WTC11 (cell line): ENCODE measurements around the gene ACSBG1. TPM values are rescaled to one million over a fixed set of nuclear protein-coding genes. Genes with fewer than 3 reads are reported as not detected.
A peak's percentile ranks its signal among the peaks of the same experiment; 100 is the strongest.

ENCODE experiments used
- ATAC-seq: fragments of 200-7000 bp; cut with Tn5 transposase; 2 replicates; pipeline ENCODE4 v1.10.0; 2021; ENCODE audit warnings: mild to moderate bottlenecking, moderate library complexity
- CTCF ChIA-PET: fragments of 300-600 bp; sonication (Branson Sonifier 250); formaldehyde crosslinking; loops from one replicate; lab custom pipeline; 2021; ENCODE audit warnings: antibody characterized with exemption; lab: Charles Lee
- POLR2A ChIA-PET: fragments of 350-600 bp; sonication (Branson Sonifier 250); formaldehyde crosslinking; loops from one replicate; lab custom pipeline; 2021; ENCODE audit warnings: antibody characterized with exemption; lab: Charles Lee
- DNase-seq: peaks from one replicate; pipeline ENCODE4 v3.0.0; 2021; ENCODE audit warnings: low spot score
- H3K27ac Mint-ChIP-seq: 2 replicates; pipeline ENCODE4 v1.8.0; 2021; ENCODE audit warnings: mixed read lengths
- H3K27me3 Mint-ChIP-seq: 2 replicates; pipeline ENCODE4 v1.8.0; 2021; ENCODE audit warnings: low read depth, mild to moderate bottlenecking, moderate library complexity, mixed read lengths
- H3K36me3 Mint-ChIP-seq: 2 replicates; pipeline ENCODE4 v1.8.0; 2021; ENCODE audit warnings: mixed read lengths
- H3K4me1 Mint-ChIP-seq: 2 replicates; pipeline ENCODE4 v1.8.0; 2022; ENCODE audit warnings: mixed read lengths
- H3K4me3 Mint-ChIP-seq: 2 replicates; pipeline ENCODE4 v1.8.0; 2021; ENCODE audit warnings: mild to moderate bottlenecking, moderate library complexity, mixed read lengths
- H3K9me3 Mint-ChIP-seq: 2 replicates; pipeline ENCODE4 v1.8.0; 2021; ENCODE audit warnings: mixed read lengths
- ATF1 ChIP-seq: sonication (generic); formaldehyde crosslinking; IDR thresholded peaks from 2 replicates; pipeline ENCODE4 v1.8.1; 2023; ENCODE audit warnings: mild to moderate bottlenecking, moderate library complexity, missing genetic modification reagents
- CBFB ChIP-seq: sonication (generic); formaldehyde crosslinking; IDR thresholded peaks from 2 replicates; pipeline ENCODE4 v1.8.1; 2022; ENCODE audit warnings: mild to moderate bottlenecking, low read depth, missing genetic modification reagents
- EMX1 ChIP-seq: fragments of 250-450 bp; sonication (Bioruptor Pico); IDR thresholded peaks from 2 replicates; pipeline ENCODE4 v1.8.0; 2021; ENCODE audit warnings: mild to moderate bottlenecking
- ESRRA ChIP-seq: sonication (generic); formaldehyde crosslinking; IDR thresholded peaks from 2 replicates; pipeline ENCODE4 v1.8.1; 2022; ENCODE audit warnings: mild to moderate bottlenecking, missing genetic modification reagents, borderline replicate concordance
- FOXK1 ChIP-seq: sonication (generic); formaldehyde crosslinking; IDR thresholded peaks from 2 replicates; pipeline ENCODE4 v1.8.0; 2022; ENCODE audit warnings: mild to moderate bottlenecking, moderate library complexity, missing genetic modification reagents
- MYBL2 ChIP-seq: sonication (generic); formaldehyde crosslinking; IDR thresholded peaks from 2 replicates; pipeline ENCODE4 v1.8.1; 2023; ENCODE audit warnings: mild to moderate bottlenecking, moderate library complexity, missing genetic modification reagents
- NR3C1 ChIP-seq: sonication (generic); formaldehyde crosslinking; conservative IDR thresholded peaks from 2 replicates; pipeline ENCODE4 v1.8.1; 2023; ENCODE audit warnings: low read depth, mild to moderate bottlenecking, missing genetic modification reagents
- SP1 ChIP-seq: sonication (generic); formaldehyde crosslinking; conservative IDR thresholded peaks from 2 replicates; pipeline ENCODE4 v1.8.1; 2022; ENCODE audit warnings: missing genetic modification reagents
- TEAD4 ChIP-seq: sonication (generic); formaldehyde crosslinking; IDR thresholded peaks from 2 replicates; pipeline ENCODE4 v1.8.0; 2022; ENCODE audit warnings: mild to moderate bottlenecking, missing genetic modification reagents
- ZNF138 ChIP-seq: sonication (generic); formaldehyde crosslinking; conservative IDR thresholded peaks from 2 replicates; pipeline ENCODE4 v1.8.1; 2022; ENCODE audit warnings: mild to moderate bottlenecking, moderate library complexity, missing genetic modification reagents
- ZNF416 ChIP-seq: fragments of 250-450 bp; sonication (Bioruptor Pico); IDR thresholded peaks from 2 replicates; pipeline ENCODE4 v1.9.0; 2021; ENCODE audit warnings: mild to moderate bottlenecking, inconsistent platforms
- total RNA-seq: library from RNA; stranded (reverse); gene quantifications from 3 replicates; pipeline ENCODE4 v1.2.3, GENCODE V29; 2021
- TF ChIP-seq, protein P1 (sequence below): sonication (generic); formaldehyde crosslinking; IDR thresholded peaks from 2 replicates; pipeline ENCODE4 v1.8.0; 2022; ENCODE audit warnings: mild to moderate bottlenecking, missing genetic modification reagents
- TF ChIP-seq, protein P2 (sequence below): sonication (generic); formaldehyde crosslinking; IDR thresholded peaks from 2 replicates; pipeline ENCODE4 v1.8.1; 2023; ENCODE audit warnings: mild to moderate bottlenecking, missing genetic modification reagents
- TF ChIP-seq, protein P3 (sequence below): sonication (generic); formaldehyde crosslinking; IDR thresholded peaks from 2 replicates; pipeline ENCODE4 v1.8.0; 2023; ENCODE audit warnings: mild to moderate bottlenecking, missing genetic modification reagents
- TF ChIP-seq, protein P4 (sequence below): sonication (generic); formaldehyde crosslinking; IDR thresholded peaks from 2 replicates; pipeline ENCODE4 v1.8.0; 2022; ENCODE audit warnings: mild to moderate bottlenecking, missing genetic modification reagents
- TF ChIP-seq, protein P5 (sequence below): sonication (generic); formaldehyde crosslinking; IDR thresholded peaks from 2 replicates; pipeline ENCODE4 v1.8.1; 2022; ENCODE audit warnings: mild to moderate bottlenecking, missing genetic modification reagents, moderate library complexity, borderline replicate concordance
- TF ChIP-seq, protein P6 (sequence below): sonication (generic); formaldehyde crosslinking; IDR thresholded peaks from 2 replicates; pipeline ENCODE4 v1.8.1; 2022; ENCODE audit warnings: mild to moderate bottlenecking, moderate library complexity, missing genetic modification reagents
- TF ChIP-seq, protein P7 (sequence below): sonication (generic); formaldehyde crosslinking; IDR thresholded peaks from 2 replicates; pipeline ENCODE4 v1.8.1; 2023; ENCODE audit warnings: mild to moderate bottlenecking, moderate library complexity, missing genetic modification reagents
- TF ChIP-seq, protein P8 (sequence below): sonication (generic); formaldehyde crosslinking; IDR thresholded peaks from 2 replicates; pipeline ENCODE4 v1.8.0; 2022; ENCODE audit warnings: missing genetic modification reagents
- TF ChIP-seq, protein P9 (sequence below): fragments of 250-450 bp; sonication (Bioruptor Pico); IDR thresholded peaks from 2 replicates; pipeline ENCODE4 v2.1.2; 2022; ENCODE audit warnings: mild to moderate bottlenecking, moderate library complexity

The ACSBG1 gene
- total RNA-seq, 1 experiment from 2014 or later: 5.8 TPM

DNA sequence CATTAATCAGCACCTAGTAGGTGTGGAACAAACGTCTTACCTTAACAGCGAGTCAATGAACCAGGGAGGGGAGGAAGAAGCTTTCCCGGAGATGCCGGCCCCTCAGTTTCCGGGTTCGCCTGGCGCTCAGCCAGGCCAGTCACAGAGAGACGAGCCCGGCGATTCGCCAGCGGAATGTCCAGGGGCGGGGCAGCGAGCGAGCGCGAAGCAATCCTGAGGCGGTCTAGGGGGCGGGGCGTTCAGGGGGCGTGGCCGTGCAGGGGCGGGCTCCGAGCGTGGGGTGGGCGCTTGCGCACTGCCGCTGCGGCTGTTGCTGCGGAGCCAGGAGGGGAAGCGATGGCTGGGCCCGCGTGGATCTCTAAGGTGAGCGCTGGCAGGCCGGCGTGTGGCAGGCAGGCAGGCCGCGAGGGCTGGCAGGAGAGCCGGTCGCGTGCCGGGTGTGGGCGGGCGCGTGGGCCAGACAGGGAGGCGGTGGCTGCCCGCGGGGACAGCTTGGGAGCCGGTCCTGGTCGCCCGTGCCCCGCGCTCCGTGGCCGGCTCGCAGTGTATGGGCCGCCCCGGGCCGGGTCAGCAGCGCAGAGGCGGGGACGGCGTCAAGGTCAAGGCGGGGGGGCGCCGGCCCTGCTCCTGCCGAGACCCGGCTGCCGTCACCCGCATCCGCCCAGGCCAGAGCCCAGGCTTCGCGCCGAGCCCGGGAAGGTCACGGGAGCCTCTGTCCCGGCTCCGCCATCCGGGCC, 85.1 kb downstream of the ACSBG1 start, which contains the start of gene IDH3A:
Gene IDH3A (plus strand): TSS at position 295 of the 737 bp plus-strand sequence. CDS start 42 bp downstream, at position 337.
- peak; percentile 99 for DNase-seq
- Mint-ChIP-seq H3K4me3 (peak within 1 kb of the TSS; percentile 98), H3K27ac (peak within 1 kb of the TSS; percentile 94), H3K4me1 (peaks cover 23% of the 10 kb centered on the region), H3K36me3 (no peaks in the 10 kb centered on the region), H3K27me3 (peaks cover 4% of the 10 kb centered on the region; the same call in 1 of the 2 replicates), H3K9me3 (no peaks in the 10 kb centered on the region)
- peak; percentile 97 for ATAC-seq
- CTCF ChIA-PET: interaction anchor here (0.7 to 2.7 kb wide), 8 partner anchors 10 to 1114 kb away, joined by 3 to 24 read pairs (median 4); partner anchors contain the start of gene CIB2
- POLR2A ChIA-PET: interaction anchor here (0.6 to 1.9 kb wide), 5 partner anchors 10 to 668 kb away, joined by 3 to 12 read pairs (median 4); partner anchors contain the start of genes CIB2 and SKIC8
- TF ChIP-seq TEAD4 (CRISPR knock-in tag) (no peak), ZNF416 (CRISPR knock-in tag) (no peak), EMX1 (no peak), ATF1 (CRISPR knock-in tag) (no peak), ZNF138 (CRISPR knock-in tag) (no peak), MYBL2 (CRISPR knock-in tag) (no peak), SP1 (CRISPR knock-in tag) (peak; percentile 85), FOXK1 (peak; percentile 46; the same call in 1 of the 2 replicates), CBFB (CRISPR knock-in tag) (no peak), ESRRA (peak; percentile 94), NR3C1 (CRISPR knock-in tag) (no peak)
- TF ChIP-seq, protein P1, sequence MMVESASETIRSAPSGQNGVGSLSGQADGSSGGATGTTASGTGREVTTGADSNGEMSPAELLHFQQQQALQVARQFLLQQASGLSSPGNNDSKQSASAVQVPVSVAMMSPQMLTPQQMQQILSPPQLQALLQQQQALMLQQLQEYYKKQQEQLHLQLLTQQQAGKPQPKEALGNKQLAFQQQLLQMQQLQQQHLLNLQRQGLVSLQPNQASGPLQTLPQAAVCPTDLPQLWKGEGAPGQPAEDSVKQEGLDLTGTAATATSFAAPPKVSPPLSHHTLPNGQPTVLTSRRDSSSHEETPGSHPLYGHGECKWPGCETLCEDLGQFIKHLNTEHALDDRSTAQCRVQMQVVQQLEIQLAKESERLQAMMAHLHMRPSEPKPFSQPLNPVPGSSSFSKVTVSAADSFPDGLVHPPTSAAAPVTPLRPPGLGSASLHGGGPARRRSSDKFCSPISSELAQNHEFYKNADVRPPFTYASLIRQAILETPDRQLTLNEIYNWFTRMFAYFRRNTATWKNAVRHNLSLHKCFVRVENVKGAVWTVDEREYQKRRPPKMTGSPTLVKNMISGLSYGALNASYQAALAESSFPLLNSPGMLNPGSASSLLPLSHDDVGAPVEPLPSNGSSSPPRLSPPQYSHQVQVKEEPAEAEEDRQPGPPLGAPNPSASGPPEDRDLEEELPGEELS (CRISPR knock-in tag): peak; percentile 60; the same call in 1 of the 2 replicates
- TF ChIP-seq, protein P2, sequence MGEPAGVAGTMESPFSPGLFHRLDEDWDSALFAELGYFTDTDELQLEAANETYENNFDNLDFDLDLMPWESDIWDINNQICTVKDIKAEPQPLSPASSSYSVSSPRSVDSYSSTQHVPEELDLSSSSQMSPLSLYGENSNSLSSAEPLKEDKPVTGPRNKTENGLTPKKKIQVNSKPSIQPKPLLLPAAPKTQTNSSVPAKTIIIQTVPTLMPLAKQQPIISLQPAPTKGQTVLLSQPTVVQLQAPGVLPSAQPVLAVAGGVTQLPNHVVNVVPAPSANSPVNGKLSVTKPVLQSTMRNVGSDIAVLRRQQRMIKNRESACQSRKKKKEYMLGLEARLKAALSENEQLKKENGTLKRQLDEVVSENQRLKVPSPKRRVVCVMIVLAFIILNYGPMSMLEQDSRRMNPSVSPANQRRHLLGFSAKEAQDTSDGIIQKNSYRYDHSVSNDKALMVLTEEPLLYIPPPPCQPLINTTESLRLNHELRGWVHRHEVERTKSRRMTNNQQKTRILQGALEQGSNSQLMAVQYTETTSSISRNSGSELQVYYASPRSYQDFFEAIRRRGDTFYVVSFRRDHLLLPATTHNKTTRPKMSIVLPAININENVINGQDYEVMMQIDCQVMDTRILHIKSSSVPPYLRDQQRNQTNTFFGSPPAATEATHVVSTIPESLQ (CRISPR knock-in tag): no peak
- TF ChIP-seq, protein P3, sequence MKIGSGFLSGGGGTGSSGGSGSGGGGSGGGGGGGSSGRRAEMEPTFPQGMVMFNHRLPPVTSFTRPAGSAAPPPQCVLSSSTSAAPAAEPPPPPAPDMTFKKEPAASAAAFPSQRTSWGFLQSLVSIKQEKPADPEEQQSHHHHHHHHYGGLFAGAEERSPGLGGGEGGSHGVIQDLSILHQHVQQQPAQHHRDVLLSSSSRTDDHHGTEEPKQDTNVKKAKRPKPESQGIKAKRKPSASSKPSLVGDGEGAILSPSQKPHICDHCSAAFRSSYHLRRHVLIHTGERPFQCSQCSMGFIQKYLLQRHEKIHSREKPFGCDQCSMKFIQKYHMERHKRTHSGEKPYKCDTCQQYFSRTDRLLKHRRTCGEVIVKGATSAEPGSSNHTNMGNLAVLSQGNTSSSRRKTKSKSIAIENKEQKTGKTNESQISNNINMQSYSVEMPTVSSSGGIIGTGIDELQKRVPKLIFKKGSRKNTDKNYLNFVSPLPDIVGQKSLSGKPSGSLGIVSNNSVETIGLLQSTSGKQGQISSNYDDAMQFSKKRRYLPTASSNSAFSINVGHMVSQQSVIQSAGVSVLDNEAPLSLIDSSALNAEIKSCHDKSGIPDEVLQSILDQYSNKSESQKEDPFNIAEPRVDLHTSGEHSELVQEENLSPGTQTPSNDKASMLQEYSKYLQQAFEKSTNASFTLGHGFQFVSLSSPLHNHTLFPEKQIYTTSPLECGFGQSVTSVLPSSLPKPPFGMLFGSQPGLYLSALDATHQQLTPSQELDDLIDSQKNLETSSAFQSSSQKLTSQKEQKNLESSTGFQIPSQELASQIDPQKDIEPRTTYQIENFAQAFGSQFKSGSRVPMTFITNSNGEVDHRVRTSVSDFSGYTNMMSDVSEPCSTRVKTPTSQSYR (CRISPR knock-in tag): no peak
- TF ChIP-seq, protein P4, sequence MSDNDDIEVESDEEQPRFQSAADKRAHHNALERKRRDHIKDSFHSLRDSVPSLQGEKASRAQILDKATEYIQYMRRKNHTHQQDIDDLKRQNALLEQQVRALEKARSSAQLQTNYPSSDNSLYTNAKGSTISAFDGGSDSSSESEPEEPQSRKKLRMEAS (CRISPR knock-in tag): no peak
- TF ChIP-seq, protein P5, sequence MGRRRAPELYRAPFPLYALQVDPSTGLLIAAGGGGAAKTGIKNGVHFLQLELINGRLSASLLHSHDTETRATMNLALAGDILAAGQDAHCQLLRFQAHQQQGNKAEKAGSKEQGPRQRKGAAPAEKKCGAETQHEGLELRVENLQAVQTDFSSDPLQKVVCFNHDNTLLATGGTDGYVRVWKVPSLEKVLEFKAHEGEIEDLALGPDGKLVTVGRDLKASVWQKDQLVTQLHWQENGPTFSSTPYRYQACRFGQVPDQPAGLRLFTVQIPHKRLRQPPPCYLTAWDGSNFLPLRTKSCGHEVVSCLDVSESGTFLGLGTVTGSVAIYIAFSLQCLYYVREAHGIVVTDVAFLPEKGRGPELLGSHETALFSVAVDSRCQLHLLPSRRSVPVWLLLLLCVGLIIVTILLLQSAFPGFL (CRISPR knock-in tag): no peak
- TF ChIP-seq, protein P6, sequence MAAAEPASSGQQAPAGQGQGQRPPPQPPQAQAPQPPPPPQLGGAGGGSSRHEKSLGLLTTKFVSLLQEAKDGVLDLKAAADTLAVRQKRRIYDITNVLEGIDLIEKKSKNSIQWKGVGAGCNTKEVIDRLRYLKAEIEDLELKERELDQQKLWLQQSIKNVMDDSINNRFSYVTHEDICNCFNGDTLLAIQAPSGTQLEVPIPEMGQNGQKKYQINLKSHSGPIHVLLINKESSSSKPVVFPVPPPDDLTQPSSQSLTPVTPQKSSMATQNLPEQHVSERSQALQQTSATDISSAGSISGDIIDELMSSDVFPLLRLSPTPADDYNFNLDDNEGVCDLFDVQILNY (CRISPR knock-in tag): peak; percentile 71; the same call in 1 of the 2 replicates
- TF ChIP-seq, protein P7, sequence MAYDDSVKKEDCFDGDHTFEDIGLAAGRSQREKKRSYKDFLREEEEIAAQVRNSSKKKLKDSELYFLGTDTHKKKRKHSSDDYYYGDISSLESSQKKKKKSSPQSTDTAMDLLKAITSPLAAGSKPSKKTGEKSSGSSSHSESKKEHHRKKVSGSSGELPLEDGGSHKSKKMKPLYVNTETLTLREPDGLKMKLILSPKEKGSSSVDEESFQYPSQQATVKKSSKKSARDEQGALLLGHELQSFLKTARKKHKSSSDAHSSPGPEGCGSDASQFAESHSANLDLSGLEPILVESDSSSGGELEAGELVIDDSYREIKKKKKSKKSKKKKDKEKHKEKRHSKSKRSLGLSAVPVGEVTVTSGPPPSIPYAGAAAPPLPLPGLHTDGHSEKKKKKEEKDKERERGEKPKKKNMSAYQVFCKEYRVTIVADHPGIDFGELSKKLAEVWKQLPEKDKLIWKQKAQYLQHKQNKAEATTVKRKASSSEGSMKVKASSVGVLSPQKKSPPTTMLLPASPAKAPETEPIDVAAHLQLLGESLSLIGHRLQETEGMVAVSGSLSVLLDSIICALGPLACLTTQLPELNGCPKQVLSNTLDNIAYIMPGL: no peak
- TF ChIP-seq, protein P8, sequence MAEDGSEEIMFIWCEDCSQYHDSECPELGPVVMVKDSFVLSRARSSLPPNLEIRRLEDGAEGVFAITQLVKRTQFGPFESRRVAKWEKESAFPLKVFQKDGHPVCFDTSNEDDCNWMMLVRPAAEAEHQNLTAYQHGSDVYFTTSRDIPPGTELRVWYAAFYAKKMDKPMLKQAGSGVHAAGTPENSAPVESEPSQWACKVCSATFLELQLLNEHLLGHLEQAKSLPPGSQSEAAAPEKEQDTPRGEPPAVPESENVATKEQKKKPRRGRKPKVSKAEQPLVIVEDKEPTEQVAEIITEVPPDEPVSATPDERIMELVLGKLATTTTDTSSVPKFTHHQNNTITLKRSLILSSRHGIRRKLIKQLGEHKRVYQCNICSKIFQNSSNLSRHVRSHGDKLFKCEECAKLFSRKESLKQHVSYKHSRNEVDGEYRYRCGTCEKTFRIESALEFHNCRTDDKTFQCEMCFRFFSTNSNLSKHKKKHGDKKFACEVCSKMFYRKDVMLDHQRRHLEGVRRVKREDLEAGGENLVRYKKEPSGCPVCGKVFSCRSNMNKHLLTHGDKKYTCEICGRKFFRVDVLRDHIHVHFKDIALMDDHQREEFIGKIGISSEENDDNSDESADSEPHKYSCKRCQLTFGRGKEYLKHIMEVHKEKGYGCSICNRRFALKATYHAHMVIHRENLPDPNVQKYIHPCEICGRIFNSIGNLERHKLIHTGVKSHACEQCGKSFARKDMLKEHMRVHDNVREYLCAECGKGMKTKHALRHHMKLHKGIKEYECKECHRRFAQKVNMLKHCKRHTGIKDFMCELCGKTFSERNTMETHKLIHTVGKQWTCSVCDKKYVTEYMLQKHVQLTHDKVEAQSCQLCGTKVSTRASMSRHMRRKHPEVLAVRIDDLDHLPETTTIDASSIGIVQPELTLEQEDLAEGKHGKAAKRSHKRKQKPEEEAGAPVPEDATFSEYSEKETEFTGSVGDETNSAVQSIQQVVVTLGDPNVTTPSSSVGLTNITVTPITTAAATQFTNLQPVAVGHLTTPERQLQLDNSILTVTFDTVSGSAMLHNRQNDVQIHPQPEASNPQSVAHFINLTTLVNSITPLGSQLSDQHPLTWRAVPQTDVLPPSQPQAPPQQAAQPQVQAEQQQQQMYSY (CRISPR knock-in tag): 0 out of 2 replicates have a peak, but pooled peaks have one; percentile 20
- TF ChIP-seq, protein P9, sequence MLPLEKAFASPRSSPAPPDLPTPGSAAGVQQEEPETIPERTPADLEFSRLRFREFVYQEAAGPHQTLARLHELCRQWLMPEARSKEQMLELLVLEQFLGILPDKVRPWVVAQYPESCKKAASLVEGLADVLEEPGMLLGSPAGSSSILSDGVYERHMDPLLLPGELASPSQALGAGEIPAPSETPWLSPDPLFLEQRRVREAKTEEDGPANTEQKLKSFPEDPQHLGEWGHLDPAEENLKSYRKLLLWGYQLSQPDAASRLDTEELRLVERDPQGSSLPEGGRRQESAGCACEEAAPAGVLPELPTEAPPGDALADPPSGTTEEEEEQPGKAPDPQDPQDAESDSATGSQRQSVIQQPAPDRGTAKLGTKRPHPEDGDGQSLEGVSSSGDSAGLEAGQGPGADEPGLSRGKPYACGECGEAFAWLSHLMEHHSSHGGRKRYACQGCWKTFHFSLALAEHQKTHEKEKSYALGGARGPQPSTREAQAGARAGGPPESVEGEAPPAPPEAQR (CRISPR knock-in tag): no peak
